NCI-H226 (cell line): Measurements from ENCODE around the gene FGF13.

Source experiments
- DNase-seq: peaks from one replicate; pipeline ENCODE4 v3.0.0-alpha.2; 2015

Gene FGF13

DNA sequence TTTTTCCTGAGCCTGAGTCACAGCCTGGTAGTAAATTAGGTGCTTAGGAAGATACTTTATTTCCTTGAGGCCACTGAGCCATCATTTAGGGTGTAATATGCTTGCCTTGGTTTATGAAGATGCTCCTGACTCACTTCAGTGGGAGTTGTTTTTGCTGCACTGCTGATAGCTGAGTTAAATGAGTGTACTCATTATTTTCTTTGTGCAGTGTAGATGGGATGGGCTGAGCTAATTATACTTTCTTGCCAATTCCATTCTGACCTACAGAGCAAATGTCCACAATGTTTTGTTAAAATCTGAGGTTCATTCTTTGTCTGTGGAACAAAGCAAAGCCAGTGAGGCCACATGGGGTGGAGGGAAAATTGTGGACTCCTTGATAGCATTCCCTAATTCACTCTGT, 60.0 kb downstream of the FGF13 start:
- DNase-seq, result no peak

DNA sequence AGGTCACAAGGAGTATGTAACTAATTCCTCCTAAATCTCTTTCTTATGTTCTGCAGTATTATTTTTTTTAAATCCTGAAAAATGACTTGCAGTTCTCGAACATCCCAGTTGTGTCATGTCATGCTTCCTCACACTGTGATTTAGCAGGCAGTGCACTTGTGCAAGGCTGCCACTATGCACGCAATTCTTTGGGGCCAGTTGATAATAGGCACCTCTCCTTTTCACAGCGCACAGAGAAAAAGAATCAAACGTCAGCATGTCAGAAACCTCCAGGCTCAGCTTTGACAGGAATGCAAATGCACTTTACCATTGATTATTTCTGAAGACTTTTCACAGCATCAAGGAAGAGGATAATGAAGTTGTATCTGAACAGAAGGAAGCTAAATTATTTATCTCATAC, 62.9 kb downstream of the FGF13 start:
- DNase-seq, result no peak

DNA sequence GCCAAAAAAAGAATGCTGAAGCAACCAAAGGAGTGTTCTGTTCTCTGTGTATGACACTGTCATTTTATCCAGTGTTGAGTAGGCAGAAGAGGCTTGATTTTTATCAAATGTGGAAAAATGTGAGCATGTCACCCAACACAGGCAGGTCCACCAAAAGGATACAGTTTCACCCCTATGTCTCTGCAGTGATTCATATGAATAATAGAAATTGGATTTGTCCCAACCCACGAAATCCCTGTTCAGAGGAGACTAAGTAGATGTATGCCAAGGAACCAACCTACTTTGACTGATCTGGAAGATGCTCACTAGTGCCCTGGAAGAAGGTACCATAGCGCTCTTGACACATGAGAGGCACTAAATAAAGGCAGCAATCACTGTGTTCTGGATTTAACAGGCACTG, 72.5 kb downstream of the FGF13 start:
- no peak for DNase-seq
